Measurements from ENCODE around the gene TAS1R1. TPM values are rescaled to one million over a fixed set of nuclear protein-coding genes. Genes with fewer than 3 reads are reported as not detected.

TAS1R1 gene
- total RNA-seq (2022): not detected in 2 replicates
- percentile 13 among the genes with signal in this experiment for Bru-seq, nascent RNA
- percentile 4 among the genes with signal in this experiment for BruChase-seq, experiment 1, labeled RNA remaining after a 2-hour chase
- percentile 9 among the genes with signal in this experiment for BruChase-seq, experiment 2, labeled RNA remaining after a 6-hour chase
- long read RNA-seq, partial matches to known transcripts: 0 of 1 reads
- long read RNA-seq, other reads (novel, unspliced or antisense): 1 of 1 reads

DNA sequence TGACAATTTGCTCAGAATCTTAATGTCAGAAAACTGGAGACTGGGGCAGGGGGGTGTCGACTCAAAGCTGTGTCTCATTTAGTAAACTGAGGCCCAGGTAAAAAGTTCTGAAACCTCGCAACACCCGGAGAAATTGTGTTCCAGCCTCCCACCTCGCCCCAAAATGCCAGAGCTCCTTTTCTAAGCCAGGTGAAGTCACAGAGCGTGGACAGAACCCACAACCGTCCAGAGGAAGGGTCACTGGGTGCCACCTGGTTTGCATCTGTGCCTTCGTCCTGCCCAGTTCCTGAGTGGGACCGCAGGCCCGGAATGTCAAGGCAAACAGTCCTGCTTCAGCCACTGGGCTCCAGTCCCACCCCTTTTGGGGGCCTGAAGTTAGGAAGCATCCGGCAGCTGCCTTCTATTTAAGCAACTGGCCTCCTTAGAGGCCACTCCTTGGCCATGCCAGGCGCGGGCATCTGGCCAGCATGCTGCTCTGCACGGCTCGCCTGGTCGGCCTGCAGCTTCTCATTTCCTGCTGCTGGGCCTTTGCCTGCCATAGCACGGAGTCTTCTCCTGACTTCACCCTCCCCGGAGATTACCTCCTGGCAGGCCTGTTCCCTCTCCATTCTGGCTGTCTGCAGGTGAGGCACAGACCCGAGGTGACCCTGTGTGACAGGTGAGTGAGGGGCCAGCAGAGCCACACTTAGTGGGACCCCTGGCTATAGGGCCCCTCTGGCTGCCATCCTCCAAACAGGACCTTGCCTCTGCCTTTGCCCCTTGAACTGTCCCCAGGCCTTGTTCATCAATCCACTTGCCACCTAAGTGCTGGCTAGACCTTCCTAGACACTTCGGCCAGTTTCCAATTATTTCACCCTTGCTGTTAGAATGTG is at the start of gene TAS1R1:
Gene TAS1R1 (plus strand): TSS at position 401 of the 872 bp plus-strand sequence. CDS start 67 bp downstream, at position 468.
- H3K4me1 ChIP-seq: peaks cover 5% of the 10 kb centered on the region; the same call in 1 of the 2 replicates
- no peaks in the 10 kb centered on the region for H3K27me3 ChIP-seq (replicated peaks; ENCODE audit: control insufficient read depth, insufficient read depth, low read length)
- ChIA-PET CTCF (interaction anchor here (0.6 to 1.1 kb wide), 3 partner anchors 25 to 74 kb away, joined by 3 to 6 read pairs (median 3); partner anchors contain the start of gene ZBTB48), POLR2A (no interaction called here)
- no peaks in the 10 kb centered on the region for H3K9me3 Mint-ChIP-seq (ENCODE audit: unreplicated experiment)
- DNase-seq: no peak
- BruUV-seq (replicated peaks): no TSS peak
- H3K36me3 Mint-ChIP-seq (ENCODE audit: insufficient read depth, unreplicated experiment): peaks cover 22% of the 10 kb centered on the region
- no peaks in the 10 kb centered on the region for H3K9me3 ChIP-seq
- H3K4me3 ChIP-seq (ENCODE audit: low read depth, low read length): peak within 1 kb of the TSS; percentile 96
- H3K27ac Mint-ChIP-seq (ENCODE audit: unreplicated experiment): no peak within 1 kb of the TSS
- peaks cover 5% of the 10 kb centered on the region for H3K4me1 Mint-ChIP-seq (ENCODE audit: low read depth, unreplicated experiment)
- TF ChIP-seq, protein P1, sequence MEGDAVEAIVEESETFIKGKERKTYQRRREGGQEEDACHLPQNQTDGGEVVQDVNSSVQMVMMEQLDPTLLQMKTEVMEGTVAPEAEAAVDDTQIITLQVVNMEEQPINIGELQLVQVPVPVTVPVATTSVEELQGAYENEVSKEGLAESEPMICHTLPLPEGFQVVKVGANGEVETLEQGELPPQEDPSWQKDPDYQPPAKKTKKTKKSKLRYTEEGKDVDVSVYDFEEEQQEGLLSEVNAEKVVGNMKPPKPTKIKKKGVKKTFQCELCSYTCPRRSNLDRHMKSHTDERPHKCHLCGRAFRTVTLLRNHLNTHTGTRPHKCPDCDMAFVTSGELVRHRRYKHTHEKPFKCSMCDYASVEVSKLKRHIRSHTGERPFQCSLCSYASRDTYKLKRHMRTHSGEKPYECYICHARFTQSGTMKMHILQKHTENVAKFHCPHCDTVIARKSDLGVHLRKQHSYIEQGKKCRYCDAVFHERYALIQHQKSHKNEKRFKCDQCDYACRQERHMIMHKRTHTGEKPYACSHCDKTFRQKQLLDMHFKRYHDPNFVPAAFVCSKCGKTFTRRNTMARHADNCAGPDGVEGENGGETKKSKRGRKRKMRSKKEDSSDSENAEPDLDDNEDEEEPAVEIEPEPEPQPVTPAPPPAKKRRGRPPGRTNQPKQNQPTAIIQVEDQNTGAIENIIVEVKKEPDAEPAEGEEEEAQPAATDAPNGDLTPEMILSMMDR (IDR thresholded peaks at IDR 0.05; ENCODE audit: insufficient read depth in 1 of 2, low read depth in 1 of 2, low read length in 1 of 2, severe bottlenecking in 1 of 2, unreplicated experiment in 1 of 2): no peak
- H3K4me3 Mint-ChIP-seq (ENCODE audit: unreplicated experiment): peak within 1 kb of the TSS; percentile 72
- H3K36me3 ChIP-seq (ENCODE audit: control insufficient read depth, insufficient read depth, low read length): no peaks in the 10 kb centered on the region
- intact Hi-C loops (cut with micrococcal nuclease; ENCODE audit: unreplicated experiment): loop anchor here (1.0 to 10.0 kb wide), 2 partner anchors 50 to 91 kb away; partner anchors contain the start of gene KLHL21
- no peaks in the 10 kb centered on the region for H3K27me3 Mint-ChIP-seq (ENCODE audit: insufficient read depth, unreplicated experiment)

DNA sequence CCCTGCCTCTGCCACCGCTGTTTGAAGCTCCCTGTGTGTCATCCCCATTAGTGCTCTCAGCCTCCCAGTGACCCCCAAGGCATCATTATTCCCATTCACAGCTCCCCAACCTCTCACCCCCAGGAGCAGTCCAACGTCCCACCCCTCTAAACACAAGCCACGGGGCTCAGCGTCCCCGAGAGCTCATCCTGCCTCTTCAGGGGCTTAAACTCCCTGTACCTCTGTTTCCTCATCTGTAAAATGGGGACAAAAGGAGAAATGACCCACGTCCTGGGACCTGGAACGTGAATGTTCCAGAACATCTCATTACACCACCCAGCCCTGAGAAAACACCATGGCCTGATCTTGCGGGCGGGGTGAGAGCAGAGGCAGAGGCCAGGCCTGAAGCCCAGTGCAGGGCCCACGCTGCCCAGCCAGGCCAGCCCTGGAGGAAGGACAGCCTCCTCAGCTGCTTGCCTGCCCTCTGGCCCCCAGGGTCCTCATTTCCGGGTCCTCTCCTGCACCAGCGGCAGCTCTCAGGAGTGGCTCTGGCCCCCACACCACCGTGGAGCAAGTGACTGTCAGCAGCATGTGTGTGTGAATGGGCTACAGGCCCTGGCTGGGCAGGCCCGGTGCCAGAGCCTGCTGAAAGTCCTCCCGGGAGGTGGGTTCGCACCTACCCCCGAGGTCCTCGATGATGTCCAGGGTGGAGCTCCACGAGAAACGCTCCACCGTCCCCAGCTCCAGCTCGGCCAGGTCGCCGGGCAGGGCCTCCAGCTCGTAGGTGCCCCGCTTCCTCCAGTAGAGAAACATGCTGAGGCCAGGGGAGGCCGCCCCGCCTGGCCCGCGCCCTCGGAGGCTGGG is 49.5 kb upstream of the TAS1R1 start:
- no peaks in the 10 kb centered on the region for H3K4me1 ChIP-seq
- H3K9me3 ChIP-seq: no peaks in the 10 kb centered on the region
- TF ChIP-seq, protein P1 (IDR thresholded peaks at IDR 0.05; ENCODE audit: insufficient read depth in 1 of 2, low read depth in 1 of 2, low read length in 1 of 2, severe bottlenecking in 1 of 2, unreplicated experiment in 1 of 2): no peak
- POLR2A ChIA-PET: no interaction called here
- no peak overlapping the region for H3K4me3 Mint-ChIP-seq (ENCODE audit: unreplicated experiment)
- no peaks in the 10 kb centered on the region for H3K4me1 Mint-ChIP-seq (ENCODE audit: low read depth, unreplicated experiment)
- CTCF ChIA-PET: no interaction called here
- DNase-seq: no peak
- BruUV-seq (replicated peaks): no TSS peak
- H3K4me3 ChIP-seq (ENCODE audit: low read depth, low read length): no peak overlapping the region
- no peaks in the 10 kb centered on the region for H3K27me3 ChIP-seq (replicated peaks; ENCODE audit: control insufficient read depth, insufficient read depth, low read length)
- no peaks in the 10 kb centered on the region for H3K36me3 ChIP-seq (ENCODE audit: control insufficient read depth, insufficient read depth, low read length)
- H3K27ac Mint-ChIP-seq (ENCODE audit: unreplicated experiment): no peak overlapping the region
- no peaks in the 10 kb centered on the region for H3K36me3 Mint-ChIP-seq (ENCODE audit: insufficient read depth, unreplicated experiment)
- intact Hi-C loops (cut with micrococcal nuclease; ENCODE audit: unreplicated experiment): no loop called here
- no peaks in the 10 kb centered on the region for H3K27me3 Mint-ChIP-seq (ENCODE audit: insufficient read depth, unreplicated experiment)
- no peaks in the 10 kb centered on the region for H3K9me3 Mint-ChIP-seq (ENCODE audit: unreplicated experiment)

Measured in Caco-2 (cell line).